Gastroesophageal sphincter (tissue), 3 donors: ENCODE results near the gene ZNF521.

ENCODE experiments used
- CTCF ChIP-seq, 4 experiments: fragments of 200-600 bp in 2 of 4; fragments of 450-650 bp in 2 of 4; sonication (generic) in 1 of 4; IDR thresholded peaks; one replicate each; pipeline ENCODE4 v1.5.1; 2017 to 2019; ENCODE audit warnings: antibody characterized with exemption in 4 of 4, mild to moderate bottlenecking in 2 of 4, moderate library complexity in 2 of 4
- EP300 ChIP-seq: sonication (generic); formaldehyde crosslinking; IDR thresholded peaks from one replicate; pipeline ENCODE4 v1.6.1; 2017; ENCODE audit warnings: antibody characterized with exemption, mild to moderate bottlenecking
- POLR2A ChIP-seq, 2 donors: fragments of 450-650 bp; IDR thresholded peaks; one replicate each; pipeline ENCODE4 v1.6.1; 2017; ENCODE audit warnings: antibody characterized with exemption in 2 of 2, mild to moderate bottlenecking in 2 of 2, moderate library complexity in 1 of 2
- POLR2AphosphoS5 ChIP-seq: sonication (generic); formaldehyde crosslinking; IDR thresholded peaks from one replicate; pipeline ENCODE4 v1.6.1; 2017; ENCODE audit warnings: antibody characterized with exemption

GRCh38 chr18:25262920-25263319 lies 89.0 kb downstream of the ZNF521 start:
- TF ChIP-seq CTCF (IDR thresholded peaks at IDR 0.05) (no peak), POLR2A (IDR thresholded peaks at IDR 0.05) (no peak), POLR2AphosphoS5 (no peak), EP300 (no peak)
